Measurements from ENCODE around the gene PCIF1.
"Not testable (repeated sequence)": the region's sequence is repeated elsewhere in the genome, so short reads cannot be mapped to it uniquely, and the experiment has no call there.

Gene PCIF1

GRCh38 chr20:45968801-45969711 lies 34.6 kb downstream of the PCIF1 start:
- no peak for DNase-seq

- DNase-seq: no peak
Observed at GRCh38 chr20:45969712-45970634, 35.5 kb downstream of the PCIF1 start.

- DNase-seq: no peak
Observed at GRCh38 chr20:45970646-45971424, 36.4 kb downstream of the PCIF1 start.

- no peak for DNase-seq
Observed at GRCh38 chr20:45971425-45971674, 36.9 kb downstream of the PCIF1 start.

GRCh38 chr20:45971675-45972499 lies 37.4 kb downstream of the PCIF1 start, which contains the start of gene ZNF335:
Gene ZNF335 (minus strand): TSS chr20:45972203. CDS start chr20:45971410, 793 bp downstream.
- peak; percentile 97 for DNase-seq

- no peak for DNase-seq
Observed at GRCh38 chr20:45972500-45973183, 38.2 kb downstream of the PCIF1 start.

- no peak for DNase-seq
Observed at GRCh38 chr20:45974896-45975565, 40.5 kb downstream of the PCIF1 start.

GRCh38 chr20:45975686-45976085 lies 41.2 kb downstream of the PCIF1 start:
- no peak for DNase-seq

GRCh38 chr20:45976086-45976485 lies 41.6 kb downstream of the PCIF1 start:
- DNase-seq: no peak

- no peak for DNase-seq
Observed at GRCh38 chr20:45981261-45981660, 46.8 kb downstream of the PCIF1 start.

- DNase-seq: no peak
Observed at GRCh38 chr20:45983279-45983743, 48.8 kb downstream of the PCIF1 start.

GRCh38 chr20:45985573-45985972 lies 51.1 kb downstream of the PCIF1 start:
- no peak for DNase-seq

- DNase-seq: peak; percentile 90
Observed at GRCh38 chr20:45987108-45987780, 52.8 kb downstream of the PCIF1 start.

GRCh38 chr20:45988830-45989229 lies 54.3 kb downstream of the PCIF1 start:
- not testable (repeated sequence) for DNase-seq

- DNase-seq: no peak
Observed at GRCh38 chr20:45991616-45992015, 57.1 kb downstream of the PCIF1 start.

GRCh38 chr20:45993197-45993951 lies 58.9 kb downstream of the PCIF1 start:
- no peak for DNase-seq

GRCh38 chr20:45994761-45995493 lies 60.4 kb downstream of the PCIF1 start:
- DNase-seq: no peak

GRCh38 chr20:45995495-45996097 lies 61.1 kb downstream of the PCIF1 start:
- DNase-seq: not testable (repeated sequence)
